ENCODE results near the gene ZNF423. TPM values are rescaled to one million over a fixed set of nuclear protein-coding genes. Genes with fewer than 3 reads are reported as not detected.

The ZNF423 gene
- total and polyA plus RNA-seq, 2 experiments from 2014 or later: 14.9 to 41.8 TPM

- Mint-ChIP-seq H3K9me3 (no peaks in the 10 kb centered on the region), H3K36me3 (ENCODE audit: low read depth) (peaks cover 4% of the 10 kb centered on the region; the same call in 2 of the 3 replicates), H3K4me3 (no peak overlapping the region; the same call in 2 of the 3 replicates), H3K4me1 (peaks cover 69% of the 10 kb centered on the region), H3K27ac (peak overlapping the region; percentile 76), H3K27me3 (ENCODE audit: insufficient read depth, low read depth, poor library complexity) (peaks cover 16% of the 10 kb centered on the region)
- Histone ChIP-seq H3K27ac (ENCODE audit: low read depth) (peak overlapping the region; percentile 96), H3K4me2 (peak overlapping the region; percentile 60), H4K20me1 (replicated peaks; ENCODE audit: insufficient read depth) (no peaks in the 10 kb centered on the region), H3F3A (replicated peaks; ENCODE audit: low read depth) (peaks cover 27% of the 10 kb centered on the region; the same call in 1 of the 2 replicates), H2AFZ (no peak overlapping the region), H3K36me3 (ENCODE audit: insufficient read depth) (no peaks in the 10 kb centered on the region), H3K4me3 (no peak overlapping the region), H3K4me1 (ENCODE audit: insufficient read depth) (peaks cover 64% of the 10 kb centered on the region), H3K9me2 (ENCODE audit: insufficient read depth) (no peaks in the 10 kb centered on the region), H3K79me2 (replicated peaks; ENCODE audit: insufficient read depth) (peaks cover 3% of the 10 kb centered on the region; the same call in 1 of the 2 replicates), H3K27me3 (ENCODE audit: insufficient read depth) (no peaks in the 10 kb centered on the region)
- ATAC-seq (no peak), DNase-seq (ENCODE audit: low spot score) (no peak)
- TF ChIP-seq CTCF (conservative IDR thresholded peaks at IDR 0.05; ENCODE audit: low read depth in 2 of 2) (no peak), ETS1 (IDR thresholded peaks at IDR 0.05) (no peak), EZH2phosphoT487 (IDR thresholded peaks at IDR 0.05; ENCODE audit: unreplicated experiment) (no peak), ZNF331 (CRISPR knock-in tag; IDR thresholded peaks at IDR 0.05; ENCODE audit: low read depth) (no peak), STAT1 (IDR thresholded peaks at IDR 0.05; ENCODE audit: unreplicated experiment) (no peak), EZH2 (IDR thresholded peaks at IDR 0.05; ENCODE audit: low read depth, unreplicated experiment) (no peak)
Observed at GRCh38 chr16:49703483-49703882, 152.4 kb downstream of the ZNF423 start.

- Mint-ChIP-seq H3K36me3 (ENCODE audit: low read depth) (peaks cover 6% of the 10 kb centered on the region; the same call in 2 of the 3 replicates), H3K9me3 (no peaks in the 10 kb centered on the region), H3K27me3 (ENCODE audit: insufficient read depth, low read depth, poor library complexity) (peaks cover 22% of the 10 kb centered on the region), H3K27ac (peak overlapping the region; percentile 89), H3K4me1 (peaks cover 83% of the 10 kb centered on the region), H3K4me3 (peak overlapping the region; percentile 65)
- peak overlapping the region; percentile 24 for H3K4me3 ChIP-seq
- H3F3A ChIP-seq (replicated peaks; ENCODE audit: low read depth): peaks cover 37% of the 10 kb centered on the region; the same call in 1 of the 2 replicates
- TF ChIP-seq EZH2phosphoT487 (IDR thresholded peaks at IDR 0.05; ENCODE audit: unreplicated experiment) (no peak), CREB1 (CRISPR knock-in tag; IDR thresholded peaks at IDR 0.05; ENCODE audit: low read depth) (no peak), JUNB (IDR thresholded peaks at IDR 0.05; ENCODE audit: unreplicated experiment) (no peak), ETS1 (IDR thresholded peaks at IDR 0.05) (no peak), POLR2AphosphoS5 (IDR thresholded peaks at IDR 0.05; ENCODE audit: low read depth) (no peak)
- TF ChIP-seq, protein P1, sequence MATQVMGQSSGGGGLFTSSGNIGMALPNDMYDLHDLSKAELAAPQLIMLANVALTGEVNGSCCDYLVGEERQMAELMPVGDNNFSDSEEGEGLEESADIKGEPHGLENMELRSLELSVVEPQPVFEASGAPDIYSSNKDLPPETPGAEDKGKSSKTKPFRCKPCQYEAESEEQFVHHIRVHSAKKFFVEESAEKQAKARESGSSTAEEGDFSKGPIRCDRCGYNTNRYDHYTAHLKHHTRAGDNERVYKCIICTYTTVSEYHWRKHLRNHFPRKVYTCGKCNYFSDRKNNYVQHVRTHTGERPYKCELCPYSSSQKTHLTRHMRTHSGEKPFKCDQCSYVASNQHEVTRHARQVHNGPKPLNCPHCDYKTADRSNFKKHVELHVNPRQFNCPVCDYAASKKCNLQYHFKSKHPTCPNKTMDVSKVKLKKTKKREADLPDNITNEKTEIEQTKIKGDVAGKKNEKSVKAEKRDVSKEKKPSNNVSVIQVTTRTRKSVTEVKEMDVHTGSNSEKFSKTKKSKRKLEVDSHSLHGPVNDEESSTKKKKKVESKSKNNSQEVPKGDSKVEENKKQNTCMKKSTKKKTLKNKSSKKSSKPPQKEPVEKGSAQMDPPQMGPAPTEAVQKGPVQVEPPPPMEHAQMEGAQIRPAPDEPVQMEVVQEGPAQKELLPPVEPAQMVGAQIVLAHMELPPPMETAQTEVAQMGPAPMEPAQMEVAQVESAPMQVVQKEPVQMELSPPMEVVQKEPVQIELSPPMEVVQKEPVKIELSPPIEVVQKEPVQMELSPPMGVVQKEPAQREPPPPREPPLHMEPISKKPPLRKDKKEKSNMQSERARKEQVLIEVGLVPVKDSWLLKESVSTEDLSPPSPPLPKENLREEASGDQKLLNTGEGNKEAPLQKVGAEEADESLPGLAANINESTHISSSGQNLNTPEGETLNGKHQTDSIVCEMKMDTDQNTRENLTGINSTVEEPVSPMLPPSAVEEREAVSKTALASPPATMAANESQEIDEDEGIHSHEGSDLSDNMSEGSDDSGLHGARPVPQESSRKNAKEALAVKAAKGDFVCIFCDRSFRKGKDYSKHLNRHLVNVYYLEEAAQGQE (IDR thresholded peaks at IDR 0.05; ENCODE audit: unreplicated experiment): no peak
- H3K9me2 ChIP-seq (ENCODE audit: insufficient read depth): no peaks in the 10 kb centered on the region
- peaks cover 79% of the 10 kb centered on the region for H3K4me1 ChIP-seq (ENCODE audit: insufficient read depth)
- no peaks in the 10 kb centered on the region for H4K20me1 ChIP-seq (replicated peaks; ENCODE audit: insufficient read depth)
- peak; percentile 52 for ATAC-seq
- H3K27me3 ChIP-seq (ENCODE audit: insufficient read depth): no peaks in the 10 kb centered on the region
- no peaks in the 10 kb centered on the region; the same call in 1 of the 2 replicates for H3K79me2 ChIP-seq (replicated peaks; ENCODE audit: insufficient read depth)
- DNase-seq (ENCODE audit: low spot score): peak; percentile 83
- peak overlapping the region; percentile 96 for H3K27ac ChIP-seq (ENCODE audit: low read depth)
- no peaks in the 10 kb centered on the region for H3K36me3 ChIP-seq (ENCODE audit: insufficient read depth)
- no peak overlapping the region for H2AFZ ChIP-seq
- H3K4me2 ChIP-seq: peak overlapping the region; percentile 60
Observed at GRCh38 chr16:49701789-49702494, 154.0 kb downstream of the ZNF423 start.
